Measurements from ENCODE around the gene TGFBR3.
"Not testable (repeated sequence)": the region's sequence is repeated elsewhere in the genome, so short reads cannot be mapped to it uniquely, and the experiment has no call there.

Gene TGFBR3

GRCh38 chr1:91846007-91846638 is 39.8 kb downstream of the TGFBR3 start:
- peak; percentile 92 for DNase-seq

GRCh38 chr1:91844862-91845528 is 41.0 kb downstream of the TGFBR3 start:
- DNase-seq: no peak

- no peak for DNase-seq
Measured at GRCh38 chr1:91843843-91844242, 42.1 kb downstream of the TGFBR3 start.

GRCh38 chr1:91842563-91842962 is 43.4 kb downstream of the TGFBR3 start:
- DNase-seq: no peak

- DNase-seq: no peak
Measured at GRCh38 chr1:91842056-91842455, 43.9 kb downstream of the TGFBR3 start.

- not testable (repeated sequence) for DNase-seq
Measured at GRCh38 chr1:91840276-91840675, 45.7 kb downstream of the TGFBR3 start.

GRCh38 chr1:91836331-91837040 is 49.5 kb downstream of the TGFBR3 start:
- no peak for DNase-seq

- DNase-seq: no peak
Measured at GRCh38 chr1:91835087-91835521, 50.8 kb downstream of the TGFBR3 start.

GRCh38 chr1:91834549-91834948 is 51.4 kb downstream of the TGFBR3 start:
- DNase-seq: not testable (repeated sequence)

GRCh38 chr1:91833946-91834345 is 52.0 kb downstream of the TGFBR3 start:
- no peak for DNase-seq

- no peak for DNase-seq
Measured at GRCh38 chr1:91831132-91831930, 54.6 kb downstream of the TGFBR3 start.

- no peak for DNase-seq
Measured at GRCh38 chr1:91830242-91831131, 55.5 kb downstream of the TGFBR3 start.

GRCh38 chr1:91829293-91830153 is 56.4 kb downstream of the TGFBR3 start:
- no peak for DNase-seq

GRCh38 chr1:91828583-91829281 is 57.2 kb downstream of the TGFBR3 start:
- no peak for DNase-seq

- DNase-seq: no peak
Measured at GRCh38 chr1:91827459-91828321, 58.3 kb downstream of the TGFBR3 start.

GRCh38 chr1:91827087-91827458 is 58.9 kb downstream of the TGFBR3 start:
- DNase-seq: no peak

GRCh38 chr1:91826649-91827048 is 59.3 kb downstream of the TGFBR3 start:
- DNase-seq: no peak

- DNase-seq: no peak
Measured at GRCh38 chr1:91826248-91826647, 59.7 kb downstream of the TGFBR3 start.

- no peak for DNase-seq
Measured at GRCh38 chr1:91821126-91821868, 64.7 kb downstream of the TGFBR3 start.

All from NCI-H1092 (cell line).